Fibroblast of gingiva (primary cell): ENCODE results near the gene BYSL.

Source experiments
- DNase-seq: peaks from one replicate; pipeline ENCODE4 v3.0.0-alpha.2; 2011; ENCODE audit warnings: low read depth

BYSL gene, protein sequence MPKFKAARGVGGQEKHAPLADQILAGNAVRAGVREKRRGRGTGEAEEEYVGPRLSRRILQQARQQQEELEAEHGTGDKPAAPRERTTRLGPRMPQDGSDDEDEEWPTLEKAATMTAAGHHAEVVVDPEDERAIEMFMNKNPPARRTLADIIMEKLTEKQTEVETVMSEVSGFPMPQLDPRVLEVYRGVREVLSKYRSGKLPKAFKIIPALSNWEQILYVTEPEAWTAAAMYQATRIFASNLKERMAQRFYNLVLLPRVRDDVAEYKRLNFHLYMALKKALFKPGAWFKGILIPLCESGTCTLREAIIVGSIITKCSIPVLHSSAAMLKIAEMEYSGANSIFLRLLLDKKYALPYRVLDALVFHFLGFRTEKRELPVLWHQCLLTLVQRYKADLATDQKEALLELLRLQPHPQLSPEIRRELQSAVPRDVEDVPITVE

DNA sequence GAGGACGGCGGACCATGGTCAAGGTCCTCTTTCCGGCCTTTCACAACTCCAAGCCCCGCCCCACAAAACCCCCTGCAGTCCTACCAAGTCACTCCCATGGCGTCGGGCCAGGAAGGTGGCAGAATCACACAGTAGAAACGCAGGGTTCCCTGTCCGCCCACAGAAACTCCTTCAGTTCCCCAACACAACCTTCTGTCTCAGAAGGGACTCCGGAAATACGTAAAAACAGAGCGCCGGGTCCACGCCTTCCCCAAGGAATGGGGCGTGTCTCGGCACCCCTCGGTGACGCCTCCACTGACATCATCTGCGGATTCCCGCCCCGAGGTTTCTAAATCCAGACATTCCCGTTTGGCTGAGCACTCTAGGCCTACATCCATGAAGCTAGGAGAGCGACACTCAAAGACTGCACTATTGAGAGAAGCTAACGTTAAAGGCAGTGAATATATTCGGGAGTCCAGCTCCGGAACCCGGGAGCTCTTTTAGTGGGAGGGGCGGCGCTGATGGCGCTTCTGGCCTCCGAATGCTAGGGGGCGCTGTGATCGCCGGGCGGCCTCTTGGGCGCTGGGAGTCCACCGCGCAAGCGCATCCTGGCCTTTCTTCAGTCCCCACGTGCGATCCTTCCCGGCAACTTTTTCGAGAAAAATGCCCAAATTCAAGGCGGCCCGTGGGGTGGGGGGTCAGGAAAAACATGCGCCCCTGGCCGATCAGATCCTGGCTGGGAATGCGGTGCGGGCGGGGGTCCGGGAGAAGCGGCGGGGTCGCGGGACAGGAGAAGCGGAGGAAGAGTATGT lies at the start of gene BYSL, which contains the start of gene MED20:
TSS of gene BYSL (plus strand) at position 579 of the 791 bp plus-strand sequence. CDS start at position 643, 64 bp downstream.
TSS of gene MED20 (minus strand) at position 219 of the 791 bp plus-strand sequence. CDS start at position 98, 121 bp downstream.
- peak; percentile 90 for DNase-seq

DNA sequence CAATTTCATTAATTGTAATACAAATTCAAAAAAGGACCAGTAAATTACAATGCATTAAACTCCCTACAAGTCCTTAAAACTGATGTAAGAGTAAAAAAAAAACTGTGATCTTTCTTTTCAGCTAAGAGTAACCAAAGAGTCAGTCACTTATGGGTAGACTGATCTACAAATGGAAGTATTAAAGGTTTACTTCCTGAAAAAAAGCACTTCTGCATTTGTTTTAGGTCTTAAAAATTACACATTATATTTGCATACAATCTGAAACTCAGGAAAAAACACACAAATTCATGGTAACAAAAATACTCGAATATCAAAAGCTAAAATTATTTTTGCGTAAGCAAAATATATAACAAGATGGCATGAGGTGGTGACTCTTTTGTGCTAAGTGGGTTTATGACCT lies 49.6 kb upstream of the BYSL start:
- no peak for DNase-seq

DNA sequence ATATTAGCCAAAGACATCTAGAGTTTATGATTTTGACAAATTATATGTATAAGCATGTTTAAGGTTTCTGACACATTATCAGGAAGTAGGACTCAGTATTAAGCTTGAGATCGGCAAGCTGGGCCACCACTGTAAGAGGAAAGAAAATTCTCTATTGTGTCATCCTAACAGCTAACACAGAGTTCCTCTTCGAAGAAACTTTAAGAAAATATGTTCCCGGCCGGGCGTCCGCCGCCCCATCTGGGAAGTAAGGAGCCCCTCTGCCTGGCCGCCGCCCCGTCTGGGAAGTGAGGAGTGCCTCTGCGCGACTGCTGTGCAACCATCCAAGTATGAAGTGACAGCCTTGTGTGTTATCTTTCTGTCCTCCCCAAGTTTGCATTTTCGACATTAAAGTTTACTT lies 49.2 kb upstream of the BYSL start:
- no peak for DNase-seq

DNA sequence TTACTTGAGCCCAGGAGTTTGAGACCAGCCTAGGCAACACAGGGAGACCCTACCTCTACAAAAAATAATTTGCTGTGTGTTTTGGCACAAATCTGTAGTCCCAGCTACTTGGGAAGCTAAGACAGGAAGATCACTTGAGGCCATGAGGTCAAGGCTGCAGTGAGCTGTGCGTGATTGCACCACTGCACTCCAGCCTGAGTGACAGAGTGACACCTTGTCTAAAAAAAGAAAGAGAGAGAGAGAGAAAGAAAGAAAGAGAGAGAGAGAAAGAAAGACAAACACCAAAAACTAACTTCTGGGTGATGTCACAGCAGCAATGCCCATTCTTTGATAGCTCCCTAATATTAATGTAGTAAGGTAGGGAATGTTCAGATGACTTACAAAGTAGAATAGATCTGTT lies 46.6 kb upstream of the BYSL start:
- no peak for DNase-seq

DNA sequence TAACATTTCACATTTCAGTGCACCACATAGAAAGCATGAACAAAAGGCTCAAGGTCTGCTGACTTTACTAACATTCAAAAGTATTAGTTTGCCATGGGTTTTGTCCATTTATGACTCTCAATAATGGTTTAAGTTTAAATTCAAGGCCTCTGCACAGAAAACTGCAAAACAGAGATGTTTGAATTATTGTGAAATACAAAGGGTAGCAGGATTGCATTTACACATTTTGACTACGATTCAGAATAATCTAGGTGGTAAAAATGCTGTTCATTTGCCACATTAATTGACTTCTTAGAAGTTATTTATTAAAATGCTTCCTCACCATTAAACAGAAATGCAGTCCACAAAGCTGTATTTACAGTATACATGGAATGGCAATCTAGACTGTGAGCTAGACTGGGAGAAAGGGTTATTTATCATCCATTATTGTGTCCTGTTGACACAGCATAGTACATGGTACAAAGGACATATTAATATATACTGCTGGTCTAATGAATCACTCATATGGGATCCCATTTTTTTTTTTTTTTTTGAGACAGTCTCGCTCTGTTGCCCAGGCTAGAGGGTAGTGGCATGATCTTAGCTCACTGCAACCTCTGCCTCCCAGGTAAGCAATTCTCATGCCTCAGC lies 44.1 kb upstream of the BYSL start:
- no peak for DNase-seq

DNA sequence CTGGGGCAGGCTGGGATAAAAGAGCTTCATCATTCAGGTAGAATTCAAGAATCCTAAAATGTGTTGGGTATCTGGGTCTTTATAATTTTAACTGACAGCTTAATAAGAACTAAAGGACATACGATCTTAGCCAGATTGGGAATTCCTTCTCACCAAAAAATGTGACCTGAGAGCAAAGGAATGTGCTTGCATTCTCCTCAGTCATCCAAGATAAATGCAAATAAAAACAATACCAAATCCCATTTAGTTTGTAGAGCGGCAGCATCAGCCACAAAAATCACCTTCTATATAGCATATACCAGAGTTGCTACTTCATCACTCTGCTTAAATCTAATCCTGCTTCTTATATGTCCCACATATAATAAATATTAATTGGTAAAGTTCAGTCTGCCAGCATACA lies 43.1 kb upstream of the BYSL start:
- DNase-seq: peak; percentile 14

DNA sequence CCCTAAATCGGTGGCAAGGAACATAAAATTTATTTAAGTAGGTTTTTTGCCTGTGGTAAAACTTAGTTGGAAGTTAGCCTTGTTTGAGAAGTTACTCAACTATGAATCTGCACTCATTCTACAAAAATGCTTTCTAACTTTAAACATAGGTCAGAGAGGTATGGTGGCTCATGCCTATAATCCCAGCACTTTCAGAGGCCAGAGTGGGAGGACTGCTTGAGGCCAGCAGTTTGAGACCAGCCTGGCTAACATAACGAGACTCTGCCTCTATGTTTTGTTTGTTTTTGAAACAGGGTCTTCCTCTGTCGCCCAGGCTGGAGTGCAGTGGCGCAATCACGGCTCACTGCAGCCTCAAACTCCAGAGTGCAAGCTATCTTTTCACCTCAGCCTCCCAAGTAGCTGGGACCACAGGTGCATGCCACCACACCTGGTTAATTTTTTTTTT lies 42.3 kb upstream of the BYSL start:
- DNase-seq: peak; percentile 73

DNA sequence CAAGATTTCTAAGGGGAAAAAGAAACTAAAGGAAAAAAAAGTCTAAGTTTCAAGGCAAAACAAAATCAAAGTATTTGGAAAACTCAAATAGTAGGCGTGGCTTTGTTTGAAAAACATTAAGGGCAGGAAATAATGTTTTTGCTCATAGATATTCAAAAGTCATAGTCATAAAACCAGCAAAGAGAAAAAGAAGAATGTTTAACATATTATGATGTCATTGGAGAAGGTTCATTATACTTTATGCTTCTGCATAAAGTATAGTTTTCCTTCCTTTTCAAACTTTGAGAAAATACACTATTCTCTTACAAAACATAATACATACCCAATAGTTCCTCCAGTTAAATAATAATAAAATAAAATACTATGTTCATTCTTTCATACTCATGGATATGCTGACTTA lies 39.8 kb upstream of the BYSL start:
- no peak for DNase-seq

DNA sequence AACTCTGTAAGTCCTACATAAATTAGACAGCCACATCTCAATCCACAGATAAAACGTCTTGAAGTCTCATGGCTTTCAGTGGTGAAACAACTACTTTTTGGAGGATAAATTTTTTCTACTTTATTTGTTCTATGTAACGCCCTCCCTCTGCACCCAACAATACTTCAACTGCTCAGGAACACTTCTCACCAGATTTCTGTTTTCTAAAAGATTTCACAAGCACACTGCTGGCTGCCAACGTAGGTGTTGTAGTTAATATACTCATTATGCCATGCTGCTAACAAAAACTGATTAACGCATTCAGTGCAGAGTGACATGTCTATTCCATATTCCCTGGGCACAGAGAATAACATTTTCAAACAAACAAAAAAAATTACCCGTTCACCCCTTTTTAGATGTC lies 36.3 kb upstream of the BYSL start:
- DNase-seq: no peak

DNA sequence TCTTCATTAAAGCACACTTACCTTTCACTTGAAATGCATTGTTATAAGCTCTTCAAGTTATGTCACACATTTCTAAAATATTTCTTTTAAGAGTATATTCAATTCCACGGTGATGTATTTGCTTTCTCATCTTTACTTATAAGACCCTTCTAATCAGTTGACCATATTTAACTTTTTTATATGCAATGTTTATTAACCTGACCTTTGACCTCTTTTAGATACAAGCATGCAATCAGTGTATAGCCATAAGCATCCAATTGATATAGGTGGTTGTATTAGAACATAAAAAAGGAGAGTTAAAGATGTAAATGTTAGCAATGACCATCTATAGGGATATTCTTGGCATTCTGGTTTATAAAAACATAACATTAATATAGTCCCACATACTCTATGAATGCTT lies 35.4 kb upstream of the BYSL start:
- no peak for DNase-seq

DNA sequence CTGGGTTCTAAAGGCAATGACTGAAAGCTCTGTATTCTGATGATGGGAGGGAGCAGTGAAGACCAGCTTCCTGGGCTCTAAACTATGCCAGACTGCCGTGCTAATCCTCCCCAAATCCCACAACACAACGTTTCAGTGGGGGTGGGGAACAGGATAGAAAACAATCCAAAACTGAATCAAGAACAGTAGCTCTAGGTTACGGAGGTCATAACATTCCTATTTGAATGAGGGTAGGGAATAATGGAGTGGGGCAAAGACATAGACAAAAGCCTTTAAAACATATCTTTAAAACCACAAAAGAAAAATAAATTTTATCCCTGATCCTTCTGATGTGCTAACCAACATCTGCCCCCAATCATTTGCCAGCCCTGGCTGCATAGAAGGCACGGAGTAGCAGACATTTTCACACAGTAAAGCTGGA lies 34.0 kb upstream of the BYSL start:
- peak; percentile 14 for DNase-seq

DNA sequence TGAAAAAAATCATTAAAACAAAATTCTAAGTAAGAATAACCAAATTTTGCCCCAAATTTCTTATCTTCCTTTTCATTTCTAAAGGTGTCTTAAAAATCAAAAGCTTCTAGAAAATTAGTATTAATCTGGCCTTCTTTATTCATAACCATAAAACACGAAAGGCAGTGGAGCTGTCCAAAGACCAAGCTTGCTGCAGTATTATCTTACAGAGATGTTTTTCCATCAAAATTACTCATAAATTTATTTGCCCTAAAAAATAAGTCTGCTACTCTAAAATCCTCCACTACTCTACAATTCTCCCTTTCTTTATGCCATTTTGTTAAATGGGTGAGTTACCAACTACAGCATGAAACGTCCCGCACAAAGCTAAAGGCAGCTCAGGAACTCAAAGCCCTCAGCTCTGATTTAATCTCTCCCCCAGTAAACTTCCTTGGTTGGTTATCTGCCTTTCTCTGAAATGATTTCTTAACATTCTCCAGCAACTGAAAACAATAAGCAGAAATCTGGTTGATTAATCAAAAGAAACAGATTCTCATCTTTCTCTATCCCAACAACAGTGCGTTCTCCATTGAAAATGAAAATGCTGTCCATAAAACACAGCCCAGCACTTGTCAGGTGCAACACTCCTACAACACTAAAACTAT lies 28.3 kb upstream of the BYSL start:
- DNase-seq: no peak

DNA sequence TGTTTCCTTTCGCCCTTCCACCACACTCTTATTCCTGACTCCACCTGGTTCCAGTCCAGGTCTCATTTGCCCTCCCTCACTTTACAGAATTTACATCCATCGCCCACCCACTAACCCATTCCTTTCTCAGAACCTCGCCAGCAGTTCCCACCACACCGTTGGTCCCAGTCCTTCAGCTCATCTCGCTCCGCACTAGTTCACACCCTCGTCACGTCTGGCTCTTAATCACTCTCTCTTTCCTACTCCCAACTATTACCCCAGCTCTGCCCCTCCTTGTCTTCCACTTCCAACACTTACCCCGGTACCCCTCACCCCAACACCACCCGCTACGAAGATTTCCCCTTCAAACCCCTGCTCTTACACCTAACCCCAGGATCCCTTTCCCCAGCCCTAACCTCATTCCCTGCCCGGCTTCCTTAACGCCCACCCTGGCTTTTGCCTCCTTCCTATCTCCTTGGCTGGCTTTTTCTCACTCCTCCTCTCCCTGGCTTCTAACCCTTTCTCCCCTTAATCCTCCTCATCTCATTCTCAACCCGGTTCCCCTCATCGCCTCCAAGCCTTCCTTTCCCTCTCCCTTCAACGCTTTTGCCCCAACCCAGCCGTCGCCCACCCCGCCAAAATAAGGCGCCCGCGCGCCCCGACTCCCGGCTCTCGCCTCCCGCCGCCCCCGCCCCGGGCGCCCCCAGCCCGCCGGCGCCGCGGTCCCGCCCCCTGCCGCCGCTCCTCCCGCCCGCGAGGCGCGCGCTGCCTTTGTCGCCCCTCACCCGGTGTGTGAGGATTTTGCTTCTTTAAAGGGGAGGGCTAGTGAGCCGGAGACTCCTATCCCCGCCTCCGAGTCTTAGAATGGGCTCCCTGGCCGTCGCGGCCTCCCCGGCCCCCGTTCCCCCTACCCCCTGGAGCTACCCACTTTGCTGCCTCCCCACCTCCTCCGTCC lies 26.7 kb upstream of the BYSL start:
- no peak for DNase-seq

DNA sequence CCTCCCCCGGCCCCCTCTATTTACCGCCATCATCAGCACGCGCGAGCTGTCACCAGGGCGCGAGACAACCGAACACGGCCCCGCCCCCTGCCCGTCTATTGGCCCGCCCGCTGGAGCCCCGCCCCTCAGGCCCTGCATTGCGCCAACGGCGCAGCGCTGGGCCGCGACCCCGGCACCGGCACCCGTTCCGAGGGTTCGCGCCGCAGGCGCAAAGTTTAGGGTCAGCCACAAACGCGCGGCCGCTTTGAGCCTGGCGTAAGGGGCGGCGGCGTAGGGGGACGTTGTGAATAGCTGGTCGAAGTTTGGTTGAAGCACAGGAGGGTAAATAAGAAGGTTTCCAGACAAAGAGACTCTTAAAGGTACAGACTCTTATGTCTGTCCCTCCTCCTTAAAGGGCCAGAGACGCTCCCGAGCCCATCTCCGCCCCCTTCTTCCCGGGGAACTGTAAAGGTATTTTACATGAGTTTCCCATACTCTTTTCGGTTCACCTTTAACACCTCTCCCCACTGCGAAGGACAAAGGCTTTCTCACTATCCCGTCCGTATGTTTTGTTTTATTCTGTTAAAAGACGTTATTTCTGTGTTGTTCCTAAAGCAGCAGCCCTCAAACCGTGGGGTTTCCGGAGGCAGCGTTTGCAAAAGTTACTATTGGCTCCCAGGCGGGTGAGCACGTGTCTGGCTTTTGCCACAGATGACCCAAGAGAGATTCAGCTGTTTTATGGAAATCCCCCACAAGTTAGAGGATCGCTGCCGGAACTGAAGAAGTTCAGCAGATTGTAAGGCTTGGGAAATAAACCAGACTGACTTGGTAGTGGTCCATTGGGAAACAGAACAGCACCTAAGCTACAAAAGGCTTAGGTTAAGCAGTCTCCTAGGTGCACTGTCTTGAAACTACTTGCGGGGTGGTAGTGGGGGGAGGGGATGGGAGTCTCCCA lies 25.7 kb upstream of the BYSL start, which contains the start of gene USP49:
TSS of gene USP49 (minus strand) at position 76 of the 934 bp plus-strand sequence. CDS start 88,392 bp downstream, outside the sequence.
- DNase-seq: peak; percentile 81

DNA sequence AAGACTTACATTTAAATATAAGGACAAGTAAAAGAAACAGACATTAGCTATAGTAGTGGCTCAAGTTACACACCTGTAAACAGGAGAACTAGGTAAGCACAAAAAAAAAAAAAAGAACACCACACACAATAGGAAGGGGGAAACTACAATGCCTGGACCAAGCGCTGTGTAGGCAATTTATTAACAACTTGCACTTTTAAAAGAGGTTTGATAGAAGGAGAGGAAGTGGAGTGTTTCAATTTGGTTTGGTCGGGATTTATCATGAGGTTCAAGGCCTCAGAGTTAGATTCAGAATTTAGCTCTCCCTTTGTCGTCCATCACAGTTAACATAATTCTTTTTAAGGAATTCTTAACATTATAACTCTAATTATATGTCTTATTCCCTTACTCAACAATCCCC lies 25.0 kb upstream of the BYSL start:
- no peak for DNase-seq

DNA sequence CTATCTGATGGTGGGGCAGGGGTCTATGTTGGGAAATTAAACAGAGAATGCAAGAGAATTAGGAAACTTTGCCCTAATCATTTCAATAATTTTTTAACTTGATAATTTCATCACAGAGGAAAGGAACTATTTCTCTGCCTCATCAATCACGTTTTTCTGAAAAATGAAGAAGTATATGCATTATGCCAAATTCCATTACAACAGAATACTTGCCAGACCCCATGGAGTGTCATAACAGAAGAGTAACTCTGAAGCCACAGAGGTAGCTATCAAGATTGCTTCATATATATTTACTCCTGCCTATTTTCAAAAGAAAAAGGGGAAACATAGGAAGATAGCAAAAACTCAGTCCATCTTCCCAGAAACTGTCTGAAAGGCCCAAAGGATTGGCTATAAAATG lies 20.4 kb upstream of the BYSL start:
- DNase-seq: no peak

DNA sequence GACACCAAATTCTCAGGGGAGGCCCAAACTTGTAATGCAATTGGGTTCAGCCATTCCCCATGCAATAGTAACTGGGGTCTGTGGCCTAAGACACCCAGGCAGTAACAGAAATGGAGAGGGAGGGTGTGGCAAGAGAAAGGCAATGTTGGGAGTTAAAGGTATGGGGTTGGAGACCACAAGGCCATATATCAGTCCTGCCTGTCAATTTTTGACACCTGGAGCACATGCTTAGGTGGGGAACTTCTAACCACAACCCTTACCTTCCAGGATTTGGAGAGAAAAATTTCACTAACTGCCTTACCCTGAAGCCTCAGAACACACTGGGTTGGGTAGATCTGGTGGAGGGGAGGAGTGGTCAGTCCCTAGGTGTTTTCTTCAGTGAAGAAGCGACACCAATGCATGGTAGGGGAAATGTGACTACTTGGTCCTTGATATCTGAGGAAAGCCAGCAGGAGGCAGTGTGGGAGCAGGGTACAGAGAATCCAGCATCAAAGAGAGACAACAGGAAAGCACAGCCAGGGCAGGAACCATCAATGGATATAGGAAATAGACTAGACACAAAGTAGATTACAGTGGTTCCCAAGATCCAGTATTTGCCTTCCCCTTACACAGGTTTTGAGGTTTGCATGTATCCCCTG lies 19.3 kb upstream of the BYSL start:
- no peak for DNase-seq

DNA sequence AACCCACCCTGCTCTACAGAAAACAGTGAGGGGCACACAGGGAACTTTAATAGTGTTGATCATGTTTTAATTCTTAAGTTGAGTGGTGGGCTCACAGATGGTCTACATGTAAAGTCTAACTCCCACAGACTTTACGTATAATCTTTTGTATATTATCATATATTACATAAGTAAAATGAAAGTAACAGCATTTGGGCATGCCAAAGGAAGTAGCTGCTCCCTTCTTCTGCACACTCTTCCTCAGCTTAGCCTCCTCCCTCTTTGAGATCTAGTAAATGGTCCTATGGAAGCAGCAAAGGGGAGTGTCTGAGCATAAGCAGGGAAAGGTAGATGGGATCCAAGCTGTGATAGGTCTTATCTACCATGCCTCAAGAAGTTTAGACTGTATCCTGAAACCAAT lies 11.6 kb upstream of the BYSL start:
- no peak for DNase-seq

DNA sequence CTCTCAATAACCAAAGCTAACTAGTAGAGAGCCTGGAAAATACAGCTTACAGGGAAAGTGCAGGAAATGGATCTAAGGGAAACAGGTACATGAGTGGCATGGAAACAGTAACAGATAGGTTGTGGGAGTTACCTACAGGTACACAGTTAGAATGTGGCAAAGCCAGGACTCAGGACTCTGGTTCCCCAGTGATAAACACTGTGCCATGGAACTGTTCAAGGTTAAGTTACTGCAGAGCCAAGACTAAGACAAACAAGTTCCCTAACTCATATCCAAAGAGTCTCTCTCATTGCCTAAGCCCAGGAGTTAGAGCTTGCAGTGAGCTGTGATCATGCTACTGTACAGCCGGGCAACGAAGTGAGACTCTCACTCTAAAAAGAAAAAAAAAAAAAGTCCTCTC lies 7.0 kb upstream of the BYSL start:
- DNase-seq: no peak
